CD4-positive, CD25-positive, alpha-beta regulatory T cell (primary cell): Measurements from ENCODE around the gene SH3GL1. TPM values are rescaled to one million over a fixed set of nuclear protein-coding genes. Genes with fewer than 3 reads are reported as not detected.

Experiments
- ATAC-seq, 2 donors: fragments of 150-1000 bp; cut with Tn5 transposase; one replicate each; pipeline ENCODE4 v1.10.0; 2021; ENCODE audit warnings: low read depth in 2 of 2, moderate number of reproducible peaks in 2 of 2, moderate library complexity in 1 of 2
- DNase-seq, 3 donors: peaks; one replicate each; pipeline versions ENCODE4 v3.0.0 to v3.0.0-alpha.2; 2012 to 2022; ENCODE audit warnings: mixed read lengths in 1 of 3
- H3K27ac ChIP-seq: one replicate; pipeline ENCODE4 v1.7.0; 2013; ENCODE audit warnings: mild to moderate bottlenecking, low read length; ENCODE audit not compliant: insufficient read depth, poor library complexity, severe bottlenecking
- H3K27me3 ChIP-seq: one replicate; pipeline ENCODE4 v1.7.0; 2013; ENCODE audit warnings: low read length; ENCODE audit not compliant: control insufficient read depth, insufficient read depth
- H3K36me3 ChIP-seq: one replicate; pipeline ENCODE4 v1.7.0; 2013; ENCODE audit warnings: mild to moderate bottlenecking, low read length, moderate library complexity; ENCODE audit not compliant: control insufficient read depth, insufficient read depth
- H3K4me1 ChIP-seq: 2 replicates; pipeline ENCODE4 v1.7.0; 2013; ENCODE audit warnings: mild to moderate bottlenecking, low read length; ENCODE audit not compliant: insufficient read depth, control insufficient read depth, poor library complexity, severe bottlenecking
- H3K4me3 ChIP-seq: one replicate; pipeline ENCODE4 v1.7.0; 2013; ENCODE audit warnings: low read depth, mild to moderate bottlenecking, low read length, moderate library complexity
- H3K9me3 ChIP-seq, 2 experiments: 1 replicate in 1 of 2; 2 replicates in 1 of 2; pipeline ENCODE4 v1.7.0; 2013; ENCODE audit warnings: low read length in 2 of 2, mild to moderate bottlenecking in 1 of 2, moderate library complexity in 1 of 2; ENCODE audit not compliant: control insufficient read depth in 2 of 2
- H3K27ac Mint-ChIP-seq, 3 donors: one replicate each; pipeline ENCODE4 v1.8.0; 2020 to 2022; ENCODE audit warnings: mild to moderate bottlenecking in 3 of 3, mixed read lengths in 3 of 3, moderate library complexity in 2 of 3
- H3K27me3 Mint-ChIP-seq: one replicate; pipeline ENCODE4 v1.8.0; 2022; ENCODE audit warnings: mild to moderate bottlenecking, mixed read lengths
- H3K36me3 Mint-ChIP-seq: one replicate; pipeline ENCODE4 v1.8.0; 2020; ENCODE audit warnings: mixed read lengths
- H3K4me1 Mint-ChIP-seq, 4 donors: one replicate each; pipeline ENCODE4 v1.8.0; 2020 to 2022; ENCODE audit warnings: mixed read lengths in 4 of 4, mild to moderate bottlenecking in 1 of 4
- H3K4me3 Mint-ChIP-seq, 4 donors: one replicate each; pipeline ENCODE4 v1.8.0; 2020 to 2022; ENCODE audit warnings: mild to moderate bottlenecking in 4 of 4, mixed read lengths in 4 of 4, moderate library complexity in 3 of 4
- H3K9me3 Mint-ChIP-seq, 7 donors: one replicate each; pipeline ENCODE4 v1.8.0; 2020 to 2022; ENCODE audit warnings: mixed read lengths in 7 of 7, mild to moderate bottlenecking in 3 of 7, moderate library complexity in 2 of 7
- polyA plus RNA-seq, 4 donors: library from polyadenylated mRNA; unstranded; fragments of 300-500 nt; fragmentation: Illumina TruSeq; gene quantifications; one replicate each; pipeline ENCODE4 v1.2.3, GENCODE V29; 2021
- total RNA-seq: library from RNA; stranded (reverse); gene quantifications from one replicate; pipeline ENCODE4 v1.2.3, GENCODE V29; 2022

SH3GL1 gene
- total and polyA plus RNA-seq, 5 donors from 2014 or later, result 13.4 to 54.0 (median 18.1) TPM

- Histone ChIP-seq H3K4me1 (peaks cover 45% of the 10 kb centered on the region), H3K4me3 (peak within 1 kb of the TSS; percentile 87), H3K27ac (peak within 1 kb of the TSS; percentile 98), H3K9me3 (no peaks in the 10 kb centered on the region), H3K27me3 (no peaks in the 10 kb centered on the region), H3K36me3 (no peaks in the 10 kb centered on the region)
- peak; percentile 99 to 100 (median 100) for DNase-seq
- Mint-ChIP-seq H3K27ac (peak within 1 kb of the TSS; percentile 87 to 98 (median 97)), H3K27me3 (no peaks in the 10 kb centered on the region), H3K9me3 (no peaks in the 10 kb centered on the region), H3K36me3 (peaks cover 8% of the 10 kb centered on the region), H3K4me3 (peak within 1 kb of the TSS; percentile 86 to 92 (median 90)), H3K4me1 (peaks cover 11 to 61% (median 41%) of the 10 kb centered on the region in 4 donors)
- peak; percentile 91 for ATAC-seq
Observed at GRCh38 chr19:4402171-4403004, 2.0 kb upstream of the SH3GL1 start, which contains the start of gene CHAF1A. CHAF1A (plus strand) TSS chr19:4402640; CDS start chr19:4402763, 123 bp downstream.

GRCh38 chr19:4401769-4402170, 1.4 kb upstream of the SH3GL1 start:
- ATAC-seq (no peak), DNase-seq (no peak)
- Mint-ChIP-seq H3K4me1 (peaks cover 11 to 67% (median 44%) of the 10 kb centered on the region in 4 donors), H3K4me3 (peak overlapping the region; percentile 84 to 92 (median 88)), H3K9me3 (no peaks in the 10 kb centered on the region), H3K36me3 (peaks cover 9% of the 10 kb centered on the region), H3K27ac (peak overlapping the region; percentile 87 to 98 (median 97)), H3K27me3 (no peaks in the 10 kb centered on the region)
- peak overlapping the region; percentile 98 for H3K27ac ChIP-seq
- H3K4me1 ChIP-seq, result peaks cover 52% of the 10 kb centered on the region
- H3K4me3 ChIP-seq, result peak overlapping the region; percentile 87
- no peaks in the 10 kb centered on the region for H3K27me3 ChIP-seq
- no peaks in the 10 kb centered on the region for H3K36me3 ChIP-seq
- H3K9me3 ChIP-seq, result no peaks in the 10 kb centered on the region

- H3K27me3 ChIP-seq, result no peaks in the 10 kb centered on the region
Observed at GRCh38 chr19:4399812-4400134, 574 bp downstream of the SH3GL1 start.

DNA sequence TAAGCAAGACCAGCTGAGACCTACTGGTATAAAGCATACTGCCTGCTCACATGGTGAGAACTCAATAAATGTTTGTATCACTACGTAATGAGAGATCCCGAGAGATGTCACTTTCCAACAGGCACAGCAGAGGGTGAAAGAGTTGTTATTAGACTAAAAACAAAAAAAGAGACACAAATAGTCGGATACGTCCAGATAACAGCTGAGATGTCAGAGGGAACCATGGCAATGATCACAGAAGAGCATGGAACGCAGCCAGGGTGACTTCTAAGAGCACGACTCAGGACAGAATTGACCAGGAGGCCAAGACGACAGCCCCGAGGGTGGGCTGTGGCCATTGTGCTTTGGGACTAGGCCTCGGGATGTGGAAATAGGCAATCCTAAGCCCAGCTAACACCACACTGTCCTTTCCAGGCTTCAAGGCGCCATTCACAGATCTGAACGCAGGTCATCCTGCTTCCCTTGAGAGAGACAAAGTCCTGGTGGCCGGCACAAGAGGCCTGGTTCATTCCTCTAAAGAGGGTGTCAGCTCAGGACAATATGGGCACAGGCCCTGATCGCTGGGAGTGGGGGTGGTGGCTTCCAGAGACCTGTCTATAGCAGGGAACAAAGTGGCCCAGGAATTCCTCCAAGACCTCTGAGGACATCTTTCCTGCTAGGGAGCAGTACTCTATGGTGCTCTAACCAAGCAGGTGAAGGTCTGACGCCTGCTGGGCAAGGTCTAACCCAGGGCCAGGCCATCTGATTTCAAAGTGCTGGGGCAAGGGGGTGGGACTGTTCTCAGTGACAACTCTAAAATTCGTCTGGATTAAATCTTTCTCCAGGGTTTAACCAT, 3.2 kb downstream of the SH3GL1 start:
- Histone ChIP-seq H3K27me3 (no peaks in the 10 kb centered on the region), H3K4me3 (no peak overlapping the region), H3K36me3 (peaks cover 16% of the 10 kb centered on the region), H3K4me1 (peaks cover 52% of the 10 kb centered on the region), H3K27ac (no peak overlapping the region), H3K9me3 (no peaks in the 10 kb centered on the region)
- H3K4me3 Mint-ChIP-seq, result peak overlapping the region; percentile 27 to 92 (median 66)
- H3K36me3 Mint-ChIP-seq, result peaks cover 14% of the 10 kb centered on the region
- peaks cover 3 to 81% (median 56%) of the 10 kb centered on the region in 4 donors for H3K4me1 Mint-ChIP-seq
- no peak for ATAC-seq
- peak overlapping the region in 2 of 3 donors; percentile 38 to 73 for H3K27ac Mint-ChIP-seq
- H3K9me3 Mint-ChIP-seq, result no peaks in the 10 kb centered on the region
- H3K27me3 Mint-ChIP-seq, result no peaks in the 10 kb centered on the region
- DNase-seq, result no peak

More at GRCh38 chr19:4399812-4400134, 574 bp downstream of the SH3GL1 start:
- Mint-ChIP-seq H3K36me3 (peaks cover 13% of the 10 kb centered on the region), H3K9me3 (no peaks in the 10 kb centered on the region), H3K4me1 (peaks cover 11 to 81% (median 56%) of the 10 kb centered on the region in 4 donors), H3K4me3 (peak overlapping the region; percentile 91 to 98 (median 92)), H3K27ac (peak overlapping the region; percentile 86 to 91 (median 89)), H3K27me3 (no peaks in the 10 kb centered on the region)
- ATAC-seq (no peak), DNase-seq (peak in 2 of 3 donors; percentile 12 to 43)
- Histone ChIP-seq H3K27ac (peak overlapping the region; percentile 84), H3K9me3 (no peaks in the 10 kb centered on the region), H3K36me3 (peaks cover 8% of the 10 kb centered on the region), H3K4me3 (peak overlapping the region; percentile 97), H3K4me1 (peaks cover 54% of the 10 kb centered on the region)

DNA sequence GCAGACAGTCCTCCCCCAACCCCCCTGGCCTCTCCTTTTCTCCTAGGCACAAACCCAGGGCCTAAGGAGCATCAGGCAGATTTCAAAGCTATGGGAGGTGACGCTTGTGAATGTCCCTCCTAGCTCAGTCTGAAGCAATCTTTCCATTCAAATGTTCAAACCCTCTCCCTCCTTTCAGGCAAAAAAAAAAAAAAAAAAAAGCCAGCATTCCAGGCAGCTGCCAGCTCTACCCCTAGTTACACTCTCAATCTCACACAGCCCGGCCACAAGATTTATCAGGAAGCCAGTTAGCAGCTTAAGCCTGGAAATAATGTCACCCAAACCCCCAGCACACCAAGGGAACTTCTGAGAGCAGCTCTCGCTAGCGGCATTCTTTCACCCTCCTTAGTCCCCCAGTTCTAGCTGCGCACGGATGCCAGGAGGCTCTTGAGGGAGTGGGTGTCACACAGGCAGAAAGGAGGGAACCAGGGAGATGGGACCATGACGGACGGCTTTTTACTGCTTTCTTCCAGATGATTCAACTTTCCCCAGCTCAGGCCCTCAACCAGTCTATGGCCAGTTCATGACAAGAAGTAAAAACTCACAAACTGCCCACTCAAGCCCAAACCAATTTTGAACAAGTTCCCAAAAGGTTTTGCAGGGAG, 6.3 kb downstream of the SH3GL1 start:
- H3K36me3 ChIP-seq, result peaks cover 29% of the 10 kb centered on the region
- H3K36me3 Mint-ChIP-seq, result peaks cover 16% of the 10 kb centered on the region
- H3K27me3 Mint-ChIP-seq, result no peaks in the 10 kb centered on the region
- no peak overlapping the region for H3K27ac ChIP-seq
- H3K9me3 ChIP-seq, result no peaks in the 10 kb centered on the region
- DNase-seq (no peak), ATAC-seq (no peak)
- H3K4me3 ChIP-seq, result no peak overlapping the region
- peaks cover 0 to 83% (median 48%) of the 10 kb centered on the region in 4 donors for H3K4me1 Mint-ChIP-seq
- H3K4me3 Mint-ChIP-seq, result peak overlapping the region in 3 of 4 donors; percentile 11 to 33 (median 29)
- no peaks in the 10 kb centered on the region for H3K9me3 Mint-ChIP-seq
- peak overlapping the region in 2 of 3 donors; percentile 44 to 83 for H3K27ac Mint-ChIP-seq
- peaks cover 47% of the 10 kb centered on the region for H3K4me1 ChIP-seq
- H3K27me3 ChIP-seq, result no peaks in the 10 kb centered on the region

GRCh38 chr19:4391701-4392483, 8.5 kb downstream of the SH3GL1 start:
- Histone ChIP-seq H3K27ac (no peak overlapping the region), H3K4me1 (peaks cover 27% of the 10 kb centered on the region)

More at GRCh38 chr19:4391701-4392483, 8.5 kb downstream of the SH3GL1 start:
- Histone ChIP-seq H3K36me3 (peaks cover 38% of the 10 kb centered on the region), H3K4me3 (no peak overlapping the region), H3K9me3 (no peaks in the 10 kb centered on the region), H3K27me3 (no peaks in the 10 kb centered on the region)
- Mint-ChIP-seq H3K27ac (peak overlapping the region in 1 of 3 donors; percentile 60), H3K9me3 (no peaks in the 10 kb centered on the region), H3K36me3 (peaks cover 16% of the 10 kb centered on the region), H3K4me3 (peak overlapping the region in 1 of 4 donors; percentile 21), H3K27me3 (no peaks in the 10 kb centered on the region), H3K4me1 (peaks cover 0 to 73% (median 43%) of the 10 kb centered on the region in 4 donors)
- no peak for DNase-seq
- ATAC-seq, result no peak
